HG03342 (cell line): Measurements from ENCODE around the gene MGMT.

Experiments used
- ATAC-seq: cut with Tn5 transposase; IDR thresholded peaks from one replicate; pipeline ENCODE4 v1.9.1; 2021; ENCODE audit warnings: mild to moderate bottlenecking, moderate library complexity; ENCODE audit not compliant: unreplicated experiment

MGMT gene

DNA sequence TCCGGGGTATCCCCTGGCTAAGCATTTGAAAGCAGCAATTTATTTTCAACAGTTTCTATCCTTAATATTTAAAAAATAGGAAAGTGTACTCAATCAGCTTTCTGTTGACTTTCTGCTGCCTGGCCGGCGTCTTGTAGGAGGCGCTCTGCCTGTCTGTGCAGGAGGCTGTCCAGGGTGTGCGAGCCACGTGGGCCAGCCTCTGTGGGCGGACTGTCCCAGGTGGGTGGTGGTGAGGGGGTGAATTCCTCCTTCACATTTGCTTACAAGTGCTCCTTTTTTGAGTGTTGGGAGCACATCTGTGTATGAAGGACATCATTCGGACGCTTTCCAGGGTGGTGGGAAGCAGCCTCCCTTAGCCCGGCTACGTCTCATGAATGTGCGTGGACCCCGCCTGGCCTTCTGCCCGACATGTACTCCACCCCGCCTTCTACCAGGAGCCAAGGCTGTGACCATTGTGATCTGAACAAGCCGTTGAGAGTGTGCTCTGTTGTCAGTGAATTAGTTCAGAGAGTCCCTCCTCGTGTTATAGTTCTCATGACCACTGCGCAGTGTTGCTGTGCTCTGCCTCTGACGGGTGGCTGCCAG, 114.9 kb downstream of the MGMT start:
- no peak for ATAC-seq

DNA sequence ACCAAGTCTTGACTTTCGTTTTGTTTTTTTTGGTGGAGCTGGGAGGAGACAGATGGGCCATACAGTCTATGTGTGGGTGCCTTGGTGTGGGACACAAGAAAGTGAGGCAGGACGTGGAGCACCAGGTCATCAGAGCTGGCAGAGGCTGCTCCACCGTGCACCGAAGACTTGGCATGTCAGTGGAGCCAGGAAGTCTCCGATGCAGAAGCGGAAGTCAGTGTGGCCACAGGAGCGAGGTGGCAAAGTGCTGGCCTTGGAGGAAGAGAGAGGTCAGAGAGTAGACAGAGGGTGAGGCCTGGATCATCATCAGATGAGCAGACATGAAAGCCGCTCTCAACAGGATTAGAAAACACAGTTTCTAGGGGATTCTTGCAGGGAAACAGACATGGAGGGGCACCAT, 116.8 kb downstream of the MGMT start:
- ATAC-seq = no peak

DNA sequence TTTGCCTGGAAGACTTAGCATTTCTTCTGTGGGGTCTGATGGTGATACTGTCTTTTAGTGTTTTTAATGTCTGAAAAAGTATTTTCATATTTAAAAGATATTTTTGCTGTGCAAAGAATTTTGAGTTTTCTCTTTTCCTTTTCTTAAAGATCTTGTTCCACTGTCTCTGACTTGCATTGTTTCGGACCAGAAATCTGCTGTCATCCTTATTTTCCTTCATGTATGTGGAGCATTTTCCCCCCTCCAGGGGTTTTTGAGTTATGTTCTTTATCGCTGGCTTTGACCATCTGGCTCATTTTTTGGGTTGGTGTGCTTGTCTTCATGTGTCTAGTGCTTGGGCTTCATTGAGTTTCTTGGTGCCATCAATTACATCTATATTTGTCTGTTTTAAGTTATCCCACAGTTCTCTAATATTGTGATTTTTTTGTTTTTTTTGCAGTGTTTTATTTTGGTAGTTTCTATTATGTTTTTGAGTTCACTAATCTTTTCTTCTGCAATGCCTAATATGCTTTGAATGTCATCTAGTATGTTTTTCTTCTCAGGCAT, 119.9 kb downstream of the MGMT start:
- no peak for ATAC-seq

DNA sequence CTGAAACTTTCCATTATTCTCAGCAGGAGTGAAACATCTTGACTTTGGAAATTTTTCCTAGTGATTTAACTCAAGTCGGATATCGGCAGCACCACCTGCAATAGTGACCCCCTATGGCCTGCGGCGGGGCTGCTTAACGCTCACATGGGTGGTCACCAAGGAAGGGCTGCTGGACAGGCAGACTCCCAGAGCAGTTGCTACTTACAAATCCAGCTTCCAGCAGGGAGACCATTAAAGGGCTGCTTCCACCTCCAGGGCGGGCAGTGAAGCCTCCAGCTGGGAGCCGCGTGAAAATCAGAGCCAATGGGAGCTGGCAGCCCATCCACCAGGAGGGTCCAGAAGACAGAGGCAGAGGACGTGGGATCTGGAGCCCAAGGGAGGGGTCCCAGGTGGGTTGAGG, 122.5 kb downstream of the MGMT start:
- ATAC-seq = no peak

DNA sequence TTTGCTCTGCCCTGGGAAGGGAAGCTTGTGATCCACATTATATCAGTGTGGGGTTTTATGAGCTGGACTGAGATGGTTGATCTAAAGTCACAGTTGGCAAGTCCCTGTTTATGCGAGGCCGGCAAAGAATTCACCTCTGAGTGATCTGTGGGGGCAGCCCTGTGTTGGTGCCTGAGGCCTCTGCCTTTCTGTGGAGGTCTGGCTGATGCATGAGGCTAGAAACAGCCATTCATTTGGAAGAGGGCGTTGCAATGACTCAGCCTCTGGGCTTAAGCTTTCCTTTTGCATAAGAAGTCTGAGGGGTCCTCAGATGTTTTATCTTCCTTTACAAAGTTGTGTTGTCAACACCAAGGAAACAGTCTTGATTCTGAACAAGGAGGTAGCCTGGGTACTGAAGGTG, 126.9 kb downstream of the MGMT start:
- ATAC-seq = no peak

DNA sequence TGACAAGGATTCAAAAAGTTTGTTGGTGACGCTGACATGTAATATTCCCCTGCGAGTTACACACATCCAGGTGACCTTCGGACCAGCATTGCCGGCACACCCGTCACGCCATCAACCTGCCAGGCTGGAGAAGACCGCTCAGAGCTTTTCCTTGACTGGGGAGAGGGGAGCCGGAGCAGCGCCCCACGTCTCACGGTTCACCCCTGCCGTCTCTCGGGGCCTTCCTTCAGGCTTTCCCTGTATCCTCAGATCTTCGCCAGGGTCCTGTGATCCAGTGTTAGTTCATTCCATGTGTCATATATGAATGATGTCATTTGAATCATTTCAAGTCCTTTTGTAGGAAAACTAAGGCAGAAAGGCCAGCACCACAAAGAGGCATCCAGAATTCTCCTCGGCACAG, 127.8 kb downstream of the MGMT start:
- no peak for ATAC-seq

DNA sequence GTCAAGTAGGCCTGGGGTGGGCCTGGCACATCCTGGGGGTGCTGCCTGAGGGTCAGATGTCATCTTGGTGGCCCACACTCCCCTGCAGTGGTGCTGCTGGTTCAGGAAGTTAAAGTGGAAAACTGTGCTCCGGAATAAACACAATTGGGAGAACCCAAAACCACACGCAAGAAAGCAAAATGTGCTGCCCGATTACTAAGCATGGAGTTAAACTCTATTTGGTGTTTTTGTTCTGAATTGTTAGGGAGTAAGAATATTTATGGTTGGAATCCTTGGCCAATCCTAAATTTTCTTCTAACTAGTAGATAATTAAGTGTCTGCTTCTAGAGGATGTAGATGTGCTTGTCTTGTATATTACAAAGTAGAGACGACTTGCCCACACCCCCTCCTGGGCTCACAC, 131.4 kb downstream of the MGMT start:
- no peak for ATAC-seq

DNA sequence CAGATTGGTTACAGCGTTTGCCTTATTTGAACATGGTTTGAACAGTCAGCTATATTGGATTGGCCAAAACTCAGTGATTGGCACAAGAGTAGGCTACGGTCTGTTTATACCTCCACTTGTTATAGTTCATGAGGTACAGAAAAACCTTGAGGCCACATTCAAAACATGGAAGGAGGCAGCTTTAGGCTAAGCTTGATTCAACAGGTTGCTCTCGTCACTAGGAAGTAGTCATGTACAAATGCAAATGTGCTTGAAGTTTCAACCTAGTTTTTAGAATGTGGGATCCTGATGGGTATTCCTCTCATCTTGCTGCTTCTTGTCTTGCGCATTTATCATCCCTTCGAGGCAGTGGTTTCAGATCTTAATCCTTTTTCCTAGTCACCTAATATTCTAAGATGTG, 132.1 kb downstream of the MGMT start:
- ATAC-seq = no peak

DNA sequence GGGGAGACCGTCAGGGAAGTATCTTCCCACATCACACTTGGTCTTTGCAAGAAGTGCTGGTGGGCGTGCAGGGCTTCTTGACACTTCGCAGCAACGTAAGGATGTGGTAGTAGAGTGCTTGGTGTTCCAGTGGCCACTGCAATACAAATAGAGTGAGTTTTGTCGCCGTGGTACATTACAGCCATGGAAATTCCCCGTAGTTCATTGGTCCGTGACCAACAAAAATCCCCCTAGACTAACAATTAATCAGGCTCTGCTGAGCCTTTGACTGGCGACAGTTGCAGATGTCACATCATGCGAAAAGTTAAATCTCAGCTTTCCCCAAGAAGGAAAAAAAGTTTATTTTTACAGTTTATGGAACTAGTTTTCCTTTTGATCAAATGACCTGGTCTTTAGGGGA, 134.7 kb downstream of the MGMT start:
- ATAC-seq = peak; percentile 57

DNA sequence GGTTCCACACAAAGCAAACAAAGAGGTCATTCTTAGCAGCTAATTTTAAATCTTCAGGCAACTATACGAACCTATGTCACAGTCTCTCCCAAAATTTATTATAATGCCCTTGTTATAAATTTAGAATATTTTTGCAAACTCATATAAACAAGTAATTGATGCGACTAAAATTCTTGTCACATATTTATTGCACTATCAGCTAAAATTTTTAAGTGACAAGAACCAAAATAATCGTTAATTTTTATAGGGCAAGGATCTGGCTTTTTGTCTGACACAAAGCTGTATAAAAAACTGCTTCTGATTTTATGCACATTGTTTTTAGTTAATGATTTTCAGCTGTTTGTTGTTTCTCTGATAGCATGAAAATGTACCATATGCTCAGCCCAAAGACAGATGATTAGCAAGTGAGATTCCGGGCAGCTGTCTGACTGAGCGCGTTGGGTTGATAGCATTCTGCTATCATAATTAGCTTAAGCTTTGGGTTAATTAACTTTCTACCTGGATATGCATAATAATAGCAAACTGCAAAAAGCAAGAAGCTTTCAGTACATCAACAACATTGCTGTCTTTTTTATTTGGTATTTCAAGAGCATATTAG, 136.0 kb downstream of the MGMT start:
- ATAC-seq = no peak

DNA sequence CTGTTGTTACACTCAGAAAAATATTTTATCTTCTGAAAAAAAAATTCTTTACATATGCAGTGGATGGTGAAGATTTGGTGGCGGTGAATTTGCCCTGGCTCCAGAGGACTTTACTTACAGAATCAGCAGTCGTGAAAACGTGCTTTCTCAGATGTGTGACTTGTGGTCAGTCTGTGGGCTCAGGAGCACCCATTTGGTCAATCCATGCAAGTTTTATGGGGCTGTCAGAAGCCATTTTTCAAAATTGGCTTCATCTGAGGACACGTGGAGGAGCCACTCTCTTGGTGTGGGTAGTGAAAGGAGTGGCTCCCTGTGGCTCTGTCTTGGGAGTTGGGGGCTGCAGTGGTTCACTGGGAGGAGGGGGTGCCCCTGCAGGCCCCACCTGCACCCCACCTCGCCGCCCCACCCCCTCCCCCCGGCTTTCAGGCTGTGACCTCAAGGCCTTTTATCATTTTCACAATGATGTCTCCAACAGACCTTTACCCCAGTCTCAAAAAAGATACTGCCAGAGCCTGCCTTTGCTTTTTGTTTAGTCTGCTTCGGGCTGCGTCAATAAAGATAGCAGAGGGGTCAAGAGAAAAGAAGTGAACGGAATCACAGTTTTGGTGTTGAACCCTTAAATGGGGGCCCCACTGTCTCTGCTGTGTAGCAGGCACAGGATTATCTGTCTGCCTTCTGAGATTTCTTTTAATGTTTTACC, 137.4 kb downstream of the MGMT start:
- ATAC-seq = peak; percentile 45

DNA sequence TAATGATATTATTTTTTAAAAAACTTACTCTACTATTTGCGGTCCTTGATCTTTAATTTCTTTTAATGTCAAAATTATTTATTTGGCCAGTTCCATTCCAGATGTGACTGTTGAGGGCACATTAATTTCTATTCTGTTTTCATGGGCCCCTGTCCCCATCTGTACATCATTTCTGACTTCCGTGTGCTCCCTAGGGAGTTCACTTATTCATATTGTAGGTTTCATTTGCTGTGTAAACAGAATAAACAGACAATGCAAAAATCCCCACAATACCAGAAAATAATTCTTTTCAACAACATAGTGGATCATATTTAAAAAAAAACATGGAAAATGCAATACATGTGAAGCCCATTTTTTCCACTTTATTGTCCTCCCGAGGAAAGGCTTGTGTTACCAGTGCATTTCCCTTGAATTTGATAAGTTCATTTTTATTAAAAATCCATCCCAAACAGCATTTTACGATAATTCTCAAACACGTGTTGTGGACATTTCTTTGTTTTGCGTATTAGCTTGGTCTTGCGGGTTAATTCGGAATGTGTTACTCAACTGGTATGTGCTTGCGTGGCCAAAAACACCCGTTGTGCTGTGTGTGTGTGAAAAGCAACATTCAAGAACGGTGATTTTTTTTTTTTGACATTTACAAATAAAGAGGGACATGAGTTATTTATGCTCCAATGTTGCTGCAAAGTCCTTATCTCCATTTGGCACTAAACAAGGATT, 138.4 kb downstream of the MGMT start:
- ATAC-seq = peak; percentile 51

DNA sequence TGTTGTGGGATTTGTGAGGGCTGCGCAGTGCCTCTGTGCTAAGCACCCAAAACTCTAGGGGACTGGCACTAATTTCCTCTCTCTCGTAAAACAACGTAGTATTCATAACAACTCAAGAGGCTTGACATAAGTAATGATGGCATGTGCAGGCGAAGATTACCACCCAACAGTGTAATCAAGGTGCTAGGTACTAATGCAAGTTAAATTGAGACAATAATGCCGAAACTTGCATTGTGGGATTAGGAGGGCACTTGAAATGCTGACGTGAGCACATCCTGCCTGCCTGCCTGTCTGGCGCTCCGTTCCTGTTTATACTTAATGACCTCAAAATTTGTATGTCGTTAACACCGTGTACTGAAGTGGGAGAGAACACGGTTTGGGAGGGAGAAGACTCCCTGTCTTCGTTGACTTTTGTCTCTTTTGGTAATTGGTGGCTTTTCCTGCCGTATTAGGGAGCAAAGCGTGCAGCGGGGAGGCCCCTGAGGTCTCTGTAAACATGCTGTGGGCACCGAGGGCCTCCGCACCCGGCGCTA, 139.0 kb downstream of the MGMT start:
- no peak for ATAC-seq

DNA sequence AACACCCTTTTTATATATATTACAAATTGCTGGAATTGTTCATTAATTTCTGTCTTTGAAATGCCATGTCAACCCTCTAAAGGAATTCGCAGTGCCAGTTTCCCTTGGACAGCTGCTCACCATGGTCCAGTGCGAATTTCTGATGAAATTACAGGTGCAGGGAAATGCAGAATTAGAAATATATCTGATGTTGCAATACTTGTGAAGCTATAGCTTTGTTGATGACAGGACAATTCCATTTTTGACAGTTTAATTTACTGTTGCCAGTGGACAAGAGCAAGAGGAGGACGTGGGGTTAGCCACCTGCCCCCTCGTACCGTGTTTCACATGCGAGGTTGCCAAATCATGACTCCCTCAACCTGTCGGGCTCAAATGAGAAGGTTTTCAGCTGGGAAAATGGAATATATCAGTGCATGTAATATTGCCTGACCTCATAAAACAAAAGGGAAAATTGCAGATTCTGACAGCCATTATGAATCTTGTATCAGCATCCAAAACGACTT, 140.6 kb downstream of the MGMT start:
- no peak for ATAC-seq

DNA sequence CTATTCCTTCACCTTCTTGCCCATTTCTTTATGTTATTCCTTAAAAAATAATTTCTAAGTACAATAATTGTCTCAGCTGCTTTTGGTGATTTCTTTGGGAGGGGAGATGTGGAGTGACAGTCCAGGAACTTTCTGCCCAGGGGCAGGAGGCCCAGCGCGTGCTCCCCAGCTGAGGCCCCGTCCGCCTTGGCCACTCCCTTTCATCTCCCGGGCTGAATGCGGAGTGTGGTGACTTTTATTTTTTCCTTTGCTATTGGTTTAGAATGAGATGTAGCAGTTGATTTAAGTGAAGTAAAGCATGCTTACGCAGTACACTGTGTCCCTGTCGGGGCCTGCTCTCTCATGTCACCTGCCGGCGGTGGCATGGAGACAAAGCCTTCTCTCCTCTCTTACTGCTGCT, 141.6 kb downstream of the MGMT start:
- ATAC-seq = no peak

DNA sequence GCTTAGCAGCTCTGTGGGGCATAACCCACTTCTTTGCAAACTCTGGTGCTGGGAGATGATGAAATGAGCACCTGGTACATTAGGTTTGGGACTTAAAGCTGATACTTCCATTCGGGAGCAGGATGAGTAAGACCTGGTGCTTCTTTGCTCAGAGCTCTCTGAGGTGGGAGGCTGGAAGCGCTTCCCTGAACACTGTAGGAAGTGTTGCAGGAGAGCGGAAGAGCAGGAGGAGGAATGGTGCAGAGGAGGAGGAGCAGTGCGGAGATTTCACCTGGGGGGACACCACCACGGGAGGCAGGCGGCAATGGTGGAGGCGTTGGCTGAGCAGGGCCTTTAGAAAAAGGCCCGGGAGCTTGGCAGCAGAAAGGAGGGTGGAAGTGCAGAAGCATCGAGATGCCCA, 142.5 kb downstream of the MGMT start:
- ATAC-seq = no peak

DNA sequence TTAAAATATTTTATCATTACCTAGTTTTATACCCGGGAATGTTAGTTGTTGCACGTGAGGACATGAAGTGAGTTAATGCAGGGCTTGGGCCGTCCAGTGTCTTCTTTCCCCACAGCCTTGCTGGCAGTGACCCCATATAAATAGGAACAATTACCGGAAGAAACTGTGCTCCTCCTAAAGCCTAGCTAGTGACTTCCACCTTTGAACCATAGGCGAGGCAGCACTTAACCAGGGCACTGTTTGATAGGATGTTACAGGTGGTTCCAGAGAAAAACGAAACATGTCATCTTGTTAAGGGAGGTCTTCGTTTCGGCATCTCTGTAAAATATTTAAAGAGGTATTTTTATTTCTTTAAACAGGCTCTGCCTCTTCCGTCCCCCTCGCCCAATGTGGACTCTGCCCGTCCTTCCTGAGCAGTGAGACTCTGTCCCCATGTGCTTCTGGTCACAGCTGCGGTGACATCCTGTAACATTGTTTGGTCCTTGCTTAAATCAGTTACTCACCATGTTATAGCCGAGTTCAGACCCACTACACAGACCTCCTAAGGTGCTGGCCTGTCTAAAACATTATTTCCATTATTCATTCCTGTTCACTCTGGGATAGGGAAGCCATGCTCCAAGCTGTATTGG, 145.6 kb downstream of the MGMT start:
- no peak for ATAC-seq

DNA sequence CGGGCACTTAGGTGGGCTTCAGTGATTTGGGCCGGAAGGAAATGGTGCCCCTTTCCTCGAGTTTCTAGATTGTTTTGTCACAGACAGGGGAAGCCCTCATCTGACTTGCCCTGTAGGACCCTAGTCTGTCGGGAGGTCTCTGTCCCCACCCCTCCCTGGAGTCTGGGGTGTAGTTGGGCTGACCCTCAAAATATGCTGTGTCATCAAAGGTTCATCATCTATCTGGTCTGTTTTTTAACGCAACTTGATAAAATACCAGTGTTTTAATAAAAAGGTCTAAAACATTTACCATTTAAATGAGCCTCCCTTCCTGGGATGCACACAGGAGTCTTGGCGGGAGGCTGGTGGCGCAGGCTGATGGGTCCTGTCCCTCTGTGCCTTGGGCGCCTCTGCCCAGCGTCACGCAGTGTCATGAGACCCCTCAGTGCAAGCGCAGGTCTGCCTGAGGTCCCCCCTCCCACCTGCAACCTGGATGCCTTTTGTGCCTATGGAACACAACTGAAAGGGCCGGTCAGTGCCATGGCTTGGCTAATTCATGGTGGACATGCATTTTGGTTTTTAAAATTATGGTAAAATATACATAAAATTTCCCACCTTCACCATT, 146.4 kb downstream of the MGMT start:
- no peak for ATAC-seq

DNA sequence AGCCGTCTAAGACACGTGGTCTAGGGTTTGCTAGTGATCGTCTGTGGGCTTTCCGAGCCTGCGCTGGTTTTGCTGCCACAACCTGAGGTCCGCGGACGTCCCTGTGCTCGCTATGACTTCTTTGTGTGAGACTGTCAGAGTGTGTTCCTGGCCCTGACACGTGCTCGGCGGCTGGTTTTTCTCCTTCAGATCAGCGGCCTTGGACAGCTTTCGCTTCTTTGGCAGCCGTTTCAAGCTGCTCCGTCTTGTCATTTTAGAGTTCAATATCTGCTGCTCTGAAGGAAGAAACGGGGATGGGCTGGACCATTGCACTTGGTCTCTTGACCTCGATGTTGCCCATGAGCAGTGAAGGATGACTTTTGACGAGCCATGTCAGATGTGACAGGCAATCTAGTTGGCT, 147.3 kb downstream of the MGMT start:
- ATAC-seq = no peak

DNA sequence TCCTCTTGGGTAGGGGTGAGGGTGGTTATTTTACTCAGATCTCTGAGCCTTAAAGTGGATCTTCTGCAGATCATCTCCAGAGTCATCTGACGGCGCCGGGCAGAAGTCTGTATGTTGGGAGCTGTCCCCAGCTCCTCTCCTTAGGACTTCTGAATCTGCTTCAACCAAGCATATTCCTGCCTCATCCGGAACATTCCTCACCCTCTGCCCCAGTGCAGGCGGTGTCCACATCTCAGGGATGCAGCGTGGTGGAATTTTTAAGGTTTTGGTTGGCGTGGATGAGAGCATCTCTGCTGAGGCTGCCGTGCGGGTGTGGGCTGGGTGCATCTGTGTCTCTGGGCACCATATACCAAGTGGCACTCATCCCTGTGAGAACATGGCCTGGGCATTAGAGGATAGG, 148.3 kb downstream of the MGMT start:
- ATAC-seq = no peak
